ENCODE measurements around the gene NDUFA11.
"Not testable (repeated sequence)": the region's sequence is repeated elsewhere in the genome, so short reads cannot be mapped to it uniquely, and the experiment has no call there.

NDUFA11 gene

GRCh38 chr19:5890099-5890498 lies 13.5 kb downstream of the NDUFA11 start:
- peak; percentile 47 for DNase-seq (ENCODE audit: low spot score)

DNA sequence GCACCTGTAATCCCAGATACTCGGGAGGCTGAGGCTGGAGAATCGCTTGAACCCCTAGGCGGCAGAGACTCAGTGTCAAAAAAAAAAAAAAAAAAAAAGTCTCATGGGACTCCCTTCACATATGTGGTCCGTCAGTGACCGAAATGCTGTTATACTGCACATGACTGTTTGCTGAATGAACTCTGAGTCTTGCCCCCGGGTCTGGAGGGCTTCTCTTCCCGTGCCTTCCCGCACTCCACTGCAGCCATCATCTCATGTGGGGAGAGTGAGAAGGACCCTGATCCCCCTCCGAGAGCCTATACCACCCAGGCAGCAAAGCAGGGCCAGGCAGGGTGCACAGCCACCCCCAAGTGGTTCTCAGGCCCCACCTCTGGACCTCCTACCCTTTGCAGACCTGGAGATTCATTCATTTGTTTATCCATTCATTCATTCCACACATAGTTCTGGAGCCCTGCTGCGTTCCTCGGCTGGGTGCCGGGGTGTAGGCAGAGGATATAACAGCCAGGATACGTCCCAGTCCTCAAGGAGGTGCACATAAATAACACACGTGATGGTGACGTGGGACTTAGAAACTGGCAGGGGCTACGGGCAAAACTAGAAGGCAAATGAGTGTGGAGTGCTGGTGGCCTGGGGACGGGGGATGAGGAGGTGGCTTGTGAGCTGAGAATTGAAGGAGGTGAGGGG lies 14.2 kb downstream of the NDUFA11 start:
- DNase-seq (ENCODE audit: low spot score) = no peak

GRCh38 chr19:5884065-5884811 lies 19.4 kb downstream of the NDUFA11 start:
- DNase-seq (ENCODE audit: low spot score) = not testable (repeated sequence)

GRCh38 chr19:5883157-5883873 lies 20.3 kb downstream of the NDUFA11 start:
- not testable (repeated sequence) for DNase-seq (ENCODE audit: low spot score)

DNA sequence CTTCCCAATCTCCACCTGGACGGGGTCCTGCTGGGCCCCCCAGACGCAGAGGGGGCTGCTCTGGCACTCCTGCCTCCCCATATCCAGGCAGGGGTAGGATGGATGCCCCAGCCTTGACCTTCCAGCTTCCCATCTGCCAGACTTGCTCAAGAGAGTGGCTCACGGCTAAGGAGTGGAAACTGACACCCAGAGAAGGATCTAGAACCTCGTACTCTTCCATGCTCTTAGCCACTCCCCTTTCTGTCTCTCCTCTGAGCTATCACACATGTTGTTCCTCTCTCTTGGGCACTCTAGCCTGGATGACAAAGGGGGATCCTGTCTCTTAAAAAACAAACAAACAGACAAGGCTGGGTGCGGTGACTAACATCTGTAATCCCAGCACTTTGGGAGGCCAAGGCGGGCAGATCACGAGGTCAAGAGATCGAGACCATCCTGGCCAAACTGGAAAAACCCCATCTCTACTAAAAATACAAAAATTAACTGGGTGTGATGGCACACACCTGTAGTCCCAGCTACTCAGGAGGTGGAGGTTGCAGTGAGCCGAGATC lies 21.1 kb downstream of the NDUFA11 start:
- no peak for DNase-seq (ENCODE audit: low spot score)

DNA sequence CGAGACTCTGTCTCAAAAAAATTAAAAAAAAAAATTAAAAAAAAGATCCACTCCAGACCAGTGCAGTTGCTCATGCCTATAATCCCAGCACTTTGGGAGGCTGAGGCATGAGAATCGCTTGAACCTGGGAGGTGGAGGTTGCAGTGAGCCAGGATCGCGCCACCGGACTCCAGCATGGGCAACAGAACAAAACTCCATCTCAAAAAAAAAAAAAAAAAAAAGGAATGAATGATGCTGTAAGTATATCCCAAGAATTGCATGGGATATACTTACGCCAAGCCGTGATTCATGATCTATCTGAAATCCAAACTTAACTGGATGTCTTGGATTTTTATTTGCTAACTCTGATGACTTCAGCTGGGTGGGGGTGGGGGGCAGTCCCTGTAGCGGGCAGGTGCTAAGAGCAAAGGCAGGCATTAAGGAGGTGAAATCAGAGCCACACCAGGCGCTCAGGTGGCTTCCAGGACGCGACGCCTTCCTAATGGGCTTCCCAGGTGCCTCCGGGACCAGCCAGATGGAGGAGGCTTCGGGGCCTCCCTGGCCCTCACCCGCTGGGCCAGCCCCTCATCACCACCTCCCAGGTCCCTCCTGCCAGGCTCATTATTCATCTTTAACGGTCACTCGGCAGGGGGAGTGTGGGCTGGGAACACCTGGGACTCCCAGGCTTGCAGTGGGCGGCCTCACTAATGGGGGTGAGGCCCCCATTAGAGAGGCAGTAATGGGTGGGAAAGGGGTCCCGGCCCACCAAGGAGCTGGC lies 21.9 kb downstream of the NDUFA11 start:
- no peak for DNase-seq (ENCODE audit: low spot score)

DNA sequence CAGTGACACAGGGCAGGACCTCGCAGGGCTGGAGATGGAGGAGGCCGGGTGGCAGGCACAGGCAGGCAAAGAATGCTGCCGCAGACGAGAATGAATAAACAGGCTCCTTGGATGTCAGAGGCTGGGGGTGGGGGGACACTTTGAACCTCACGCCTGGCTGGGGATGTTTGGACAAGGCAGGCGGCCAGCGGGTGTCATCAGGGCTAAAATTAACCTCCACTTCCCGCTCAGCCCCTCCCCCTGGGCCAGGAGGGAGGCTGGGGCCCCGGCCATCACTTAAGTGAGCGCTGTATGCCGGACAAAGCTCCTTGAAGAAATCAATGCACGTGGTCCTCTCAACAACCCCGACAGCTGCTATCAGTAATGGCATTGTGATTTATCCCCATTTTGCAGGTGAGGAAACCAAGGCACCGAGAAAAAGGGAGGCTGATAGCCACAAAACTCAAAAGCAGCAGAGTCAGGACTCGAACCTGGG lies 22.9 kb downstream of the NDUFA11 start:
- peak; percentile 42 for DNase-seq (ENCODE audit: low spot score)

GRCh38 chr19:5880196-5880595 lies 23.4 kb downstream of the NDUFA11 start:
- no peak for DNase-seq (ENCODE audit: low spot score)

- peak; percentile 46 for DNase-seq (ENCODE audit: low spot score)
Measured at GRCh38 chr19:5877882-5878281, 25.7 kb downstream of the NDUFA11 start.

- peak; percentile 39 for DNase-seq (ENCODE audit: low spot score)
Measured at GRCh38 chr19:5877427-5877826, 26.2 kb downstream of the NDUFA11 start.

DNA sequence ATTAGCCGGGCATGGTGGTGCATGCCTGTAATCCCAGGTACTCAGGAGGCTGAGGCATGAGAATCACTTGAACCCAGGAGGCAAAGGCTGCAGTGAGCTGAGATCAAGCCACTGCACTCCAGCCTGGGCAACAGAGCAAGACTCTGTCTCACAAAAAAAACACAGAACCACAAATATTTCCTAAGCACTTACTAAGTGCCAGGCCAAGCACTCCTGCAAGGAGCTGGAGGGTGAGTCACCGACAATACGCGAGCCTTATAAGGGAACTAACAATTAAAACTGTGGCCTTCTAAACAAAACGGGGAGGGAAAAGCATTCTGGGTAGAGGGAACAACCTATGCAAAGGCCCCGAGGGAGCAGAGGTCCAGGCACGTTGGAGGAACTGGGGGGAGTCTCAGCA lies 29.1 kb downstream of the NDUFA11 start:
- not testable (repeated sequence) for DNase-seq (ENCODE audit: low spot score)

- no peak for DNase-seq (ENCODE audit: low spot score)
Measured at GRCh38 chr19:5873617-5874199, 29.9 kb downstream of the NDUFA11 start.

DNA sequence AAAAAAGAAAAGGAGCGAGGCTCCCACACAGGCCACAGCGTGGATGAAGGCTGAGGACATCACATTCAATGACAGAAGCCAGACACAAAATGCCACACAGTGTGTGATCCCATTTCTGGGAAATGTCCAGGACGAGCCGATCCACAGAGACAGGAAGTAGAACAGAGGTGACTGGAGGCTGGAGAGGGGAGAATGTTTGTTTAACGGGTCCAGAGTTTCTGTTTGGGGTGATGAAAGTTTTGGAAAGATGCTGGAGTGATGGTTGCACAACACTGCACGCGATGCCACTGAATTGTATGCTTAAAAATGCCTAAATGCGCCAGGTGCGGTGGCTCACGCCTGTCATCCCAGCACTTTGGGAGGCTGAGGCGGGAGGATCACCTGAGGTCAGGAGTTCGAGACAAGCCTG lies 32.6 kb downstream of the NDUFA11 start:
- no peak for DNase-seq (ENCODE audit: low spot score)

DNA sequence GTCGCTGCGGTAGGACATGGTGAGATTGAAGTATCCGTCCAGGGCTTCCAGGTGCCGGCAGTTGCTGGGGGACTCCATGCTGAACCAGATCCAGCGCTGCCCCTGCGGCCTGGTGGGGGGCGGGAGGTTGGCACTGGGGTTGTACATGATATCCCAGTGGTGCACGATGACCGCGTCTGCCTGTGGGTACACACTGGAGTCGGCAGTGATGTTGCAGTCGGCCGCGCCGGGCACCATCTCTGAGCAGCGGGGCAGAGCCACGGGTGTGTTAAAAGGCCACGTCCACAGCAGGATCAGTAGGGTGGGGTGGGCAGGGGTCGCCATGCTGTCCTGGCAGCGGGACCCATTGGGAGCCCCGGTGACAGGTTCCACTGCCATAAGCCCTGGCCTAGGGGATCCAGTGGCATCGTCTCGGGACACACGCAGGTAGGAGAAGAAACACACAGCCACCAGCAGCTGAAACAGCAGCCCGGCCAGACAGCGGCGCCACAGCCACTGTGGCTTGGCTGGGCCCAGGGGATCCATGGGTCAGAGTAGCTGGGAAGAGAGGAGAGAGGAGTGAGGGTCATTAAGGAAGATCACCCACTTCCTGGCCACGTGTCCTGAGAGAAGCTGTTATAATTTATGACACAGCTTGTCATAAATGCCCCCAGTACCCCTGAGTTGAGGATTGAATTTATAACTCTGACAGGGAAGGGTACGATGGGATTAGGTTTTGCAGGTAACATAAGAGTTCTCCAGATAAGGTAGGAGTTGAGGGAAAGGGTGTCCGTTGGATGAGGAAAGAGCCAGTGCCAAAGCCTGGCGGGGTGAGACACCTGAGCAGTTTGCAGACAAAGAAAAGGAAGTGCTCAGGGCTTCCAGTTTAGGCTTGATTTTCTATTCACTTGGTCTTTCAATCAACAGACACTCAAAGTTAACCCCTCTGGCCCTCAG lies 36.1 kb downstream of the NDUFA11 start:
- DNase-seq (ENCODE audit: low spot score) = no peak

GRCh38 chr19:5865772-5866171 lies 37.8 kb downstream of the NDUFA11 start:
- DNase-seq (ENCODE audit: low spot score) = peak; percentile 37

- DNase-seq (ENCODE audit: low spot score) = peak; percentile 37
Measured at GRCh38 chr19:5864725-5865486, 38.7 kb downstream of the NDUFA11 start.

DNA sequence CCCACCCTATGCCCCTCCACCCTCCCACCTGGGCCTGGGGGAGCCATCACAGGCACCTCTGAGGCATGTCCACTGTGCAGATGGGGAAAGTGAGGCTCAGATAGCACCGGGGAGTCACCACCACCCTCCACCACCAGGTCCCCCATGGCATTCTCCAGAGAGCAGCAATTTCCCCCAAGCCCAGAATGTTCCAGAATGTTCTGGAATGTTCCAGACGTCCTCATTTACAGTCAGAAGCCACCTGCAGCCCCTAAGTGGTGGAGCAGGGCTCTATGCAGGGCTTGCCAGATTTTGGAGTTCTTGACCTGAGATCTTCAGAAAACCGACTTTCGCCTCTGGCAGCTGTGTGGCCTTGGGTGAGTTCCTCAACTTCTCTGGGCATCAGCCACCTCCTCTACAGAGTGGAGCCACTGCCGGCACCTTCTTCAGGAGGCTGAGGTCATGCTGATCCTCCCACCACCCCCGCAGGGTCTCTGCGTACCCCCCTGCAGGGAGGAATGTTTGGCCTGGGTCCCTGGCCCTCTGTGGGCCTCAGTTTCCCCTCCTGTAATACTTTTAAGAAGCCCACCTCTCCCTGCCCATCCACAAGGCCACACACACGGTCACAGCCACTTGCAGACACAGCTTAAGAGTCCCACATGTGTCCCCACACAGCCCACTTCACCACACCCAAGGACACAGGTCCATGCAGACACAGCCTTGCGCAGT lies 39.4 kb downstream of the NDUFA11 start:
- DNase-seq (ENCODE audit: low spot score) = no peak

- DNase-seq (ENCODE audit: low spot score) = no peak
Measured at GRCh38 chr19:5863030-5863665, 40.4 kb downstream of the NDUFA11 start.

Measured in ecto neural progenitor cell (in vitro differentiated cells).